ENCODE results near the gene RELN. TPM values are rescaled to one million over a fixed set of nuclear protein-coding genes. Genes with fewer than 3 reads are reported as not detected.
"Not testable (repeated sequence)": the region's sequence is repeated elsewhere in the genome, so short reads cannot be mapped to it uniquely, and the experiment has no call there.

RELN gene
- total RNA-seq, 1 donor from 2014 or later, result 1.8 TPM

- DNase-seq (ENCODE audit: low spot score), result no peak
Observed at GRCh38 chr7:103521937-103522336, 467.5 kb downstream of the RELN start.

GRCh38 chr7:103504505-103505135, 484.8 kb downstream of the RELN start:
- no peak for DNase-seq (ENCODE audit: low spot score)

GRCh38 chr7:103501206-103501605, 488.3 kb downstream of the RELN start:
- no peak for DNase-seq (ENCODE audit: low spot score)

GRCh38 chr7:103499976-103500375, 489.5 kb downstream of the RELN start:
- no peak for DNase-seq (ENCODE audit: low spot score)

GRCh38 chr7:103487419-103487818, 502.0 kb downstream of the RELN start:
- no peak for DNase-seq (ENCODE audit: low spot score)

- not testable (repeated sequence) for DNase-seq (ENCODE audit: low spot score)
Observed at GRCh38 chr7:103486873-103487272, 502.6 kb downstream of the RELN start.

- no peak for DNase-seq (ENCODE audit: low spot score)
Observed at GRCh38 chr7:103480771-103481170, 508.7 kb downstream of the RELN start.

- DNase-seq (ENCODE audit: low spot score), result no peak
Observed at GRCh38 chr7:103474956-103475355, 514.5 kb downstream of the RELN start.

GRCh38 chr7:103469095-103469948, 520.1 kb downstream of the RELN start:
- no peak for DNase-seq (ENCODE audit: low spot score)

- DNase-seq (ENCODE audit: low spot score), result no peak
Observed at GRCh38 chr7:103466814-103467213, 522.6 kb downstream of the RELN start.

GRCh38 chr7:103462358-103462757, 527.1 kb downstream of the RELN start:
- no peak for DNase-seq (ENCODE audit: low spot score)

- no peak for DNase-seq (ENCODE audit: low spot score)
Observed at GRCh38 chr7:103447073-103447960, 542.1 kb downstream of the RELN start.

GRCh38 chr7:103446049-103446520, 543.4 kb downstream of the RELN start, which contains the start of gene SLC26A5:
SLC26A5 (minus strand) TSS chr7:103446207; CDS start chr7:103421514, 24,693 bp downstream.
- no peak for DNase-seq (ENCODE audit: low spot score)

- no peak for DNase-seq (ENCODE audit: low spot score)
Observed at GRCh38 chr7:103445228-103446048, 544.0 kb downstream of the RELN start.

- no peak for DNase-seq (ENCODE audit: low spot score)
Observed at GRCh38 chr7:103439661-103440060, 549.8 kb downstream of the RELN start.

GRCh38 chr7:103437623-103438022, 551.8 kb downstream of the RELN start:
- DNase-seq (ENCODE audit: low spot score), result no peak

GRCh38 chr7:103432712-103433111, 556.7 kb downstream of the RELN start:
- no peak for DNase-seq (ENCODE audit: low spot score)

- DNase-seq (ENCODE audit: low spot score), result no peak
Observed at GRCh38 chr7:103425177-103425576, 564.3 kb downstream of the RELN start.

GRCh38 chr7:103423467-103424179, 565.8 kb downstream of the RELN start:
- DNase-seq (ENCODE audit: low spot score), result no peak

All from mesenteric fat pad (tissue), 1 donor.